Measurements from ENCODE around the gene SCAF11. TPM values are rescaled to one million over a fixed set of nuclear protein-coding genes. Genes with fewer than 3 reads are reported as not detected.

Gene SCAF11
- total RNA-seq, 2 donors from 2014 or later = 74.7 to 89.2 TPM

GRCh38 chr12:45877069-45877468 lies 113.3 kb downstream of the SCAF11 start:
- intact Hi-C loops (cut with DNase I) = no loop called here
- no peak for DNase-seq
- ATAC-seq = no peak

GRCh38 chr12:45872446-45872845 lies 117.9 kb downstream of the SCAF11 start:
- DNase-seq (no peak), ATAC-seq (no peak)
- intact Hi-C loops (cut with DNase I) = no loop called here
